ENCODE results near the gene XPO6. TPM values are rescaled to one million over a fixed set of nuclear protein-coding genes. Genes with fewer than 3 reads are reported as not detected.

The XPO6 gene
- 100 to 1,000 TPM in 1 of 4 donors, 10 to 100 TPM in 3; 72.9 to 251 (median 86.4) TPM for total RNA-seq

GRCh38 chr16:28211758-28212531 is at the start of gene XPO6:
XPO6 (minus strand) TSS chr16:28211965; CDS start chr16:28211368, 597 bp downstream.
- TF ChIP-seq POLR2A (IDR thresholded peaks at IDR 0.05) (peak; percentile 34 to 70), CTCF (IDR thresholded peaks at IDR 0.05) (no peak)
- H3K36me3 ChIP-seq, result no peaks in the 10 kb centered on the region
- H3K4me3 ChIP-seq, result peak within 1 kb of the TSS; percentile 58 to 66
- H3K27me3 ChIP-seq, result no peaks in the 10 kb centered on the region
- H3K4me1 ChIP-seq, result peaks cover 0 to 5% of the 10 kb centered on the region in 2 donors
- no peaks in the 10 kb centered on the region for H3K9me3 ChIP-seq
- DNase-seq, result peak; percentile 96
- H3K27ac ChIP-seq, result peak within 1 kb of the TSS; percentile 81 to 85
- intact Hi-C loops (cut with DNase I; ENCODE audit: low total_unique reads), result no loop called here

GRCh38 chr16:28260193-28260592 is 48.4 kb upstream of the XPO6 start:
- Histone ChIP-seq H3K4me1 (peaks cover 0 to 7% of the 10 kb centered on the region in 2 donors), H3K27ac (no peak overlapping the region), H3K9me3 (no peaks in the 10 kb centered on the region), H3K4me3 (no peak overlapping the region), H3K27me3 (no peaks in the 10 kb centered on the region), H3K36me3 (no peaks in the 10 kb centered on the region)
- TF ChIP-seq POLR2A (IDR thresholded peaks at IDR 0.05) (no peak), CTCF (IDR thresholded peaks at IDR 0.05) (no peak)
- intact Hi-C loops (cut with DNase I; ENCODE audit: low total_unique reads), result no loop called here
- no peak for DNase-seq

GRCh38 chr16:28259781-28260150 is 48.0 kb upstream of the XPO6 start:
- H3K9me3 ChIP-seq, result no peaks in the 10 kb centered on the region
- TF ChIP-seq CTCF (IDR thresholded peaks at IDR 0.05) (no peak), POLR2A (IDR thresholded peaks at IDR 0.05) (no peak)
- DNase-seq, result no peak
- no peak overlapping the region for H3K4me3 ChIP-seq
- H3K27me3 ChIP-seq, result no peaks in the 10 kb centered on the region
- intact Hi-C loops (cut with DNase I; ENCODE audit: low total_unique reads), result no loop called here
- peaks cover 0 to 7% of the 10 kb centered on the region in 2 donors for H3K4me1 ChIP-seq
- no peak overlapping the region for H3K27ac ChIP-seq
- H3K36me3 ChIP-seq, result no peaks in the 10 kb centered on the region

- H3K4me1 ChIP-seq, result peaks cover 0 to 7% of the 10 kb centered on the region in 2 donors
- no peak for DNase-seq
- H3K36me3 ChIP-seq, result no peaks in the 10 kb centered on the region
- intact Hi-C loops (cut with DNase I; ENCODE audit: low total_unique reads), result no loop called here
- H3K27me3 ChIP-seq, result no peaks in the 10 kb centered on the region
- H3K27ac ChIP-seq, result no peak overlapping the region
- H3K9me3 ChIP-seq, result no peaks in the 10 kb centered on the region
- H3K4me3 ChIP-seq, result no peak overlapping the region
- TF ChIP-seq CTCF (IDR thresholded peaks at IDR 0.05), result no peak
- no peak for TF ChIP-seq POLR2A (IDR thresholded peaks at IDR 0.05)
Measured at GRCh38 chr16:28259091-28259780, 47.5 kb upstream of the XPO6 start.

- peaks cover 0 to 7% of the 10 kb centered on the region in 2 donors for H3K4me1 ChIP-seq
- H3K4me3 ChIP-seq, result no peak overlapping the region
- TF ChIP-seq POLR2A (IDR thresholded peaks at IDR 0.05) (no peak), CTCF (IDR thresholded peaks at IDR 0.05) (no peak)
- H3K36me3 ChIP-seq, result no peaks in the 10 kb centered on the region
- H3K27me3 ChIP-seq, result no peaks in the 10 kb centered on the region
- intact Hi-C loops (cut with DNase I; ENCODE audit: low total_unique reads), result no loop called here
- DNase-seq, result no peak
- no peaks in the 10 kb centered on the region for H3K9me3 ChIP-seq
- no peak overlapping the region for H3K27ac ChIP-seq
Measured at GRCh38 chr16:28258567-28258966, 46.8 kb upstream of the XPO6 start.
